EL (cell line): ENCODE data around the gene TPP1.

Experiments
- DNase-seq: peaks from one replicate; pipeline ENCODE4 v3.0.0-alpha.2; 2016

Gene TPP1

DNA sequence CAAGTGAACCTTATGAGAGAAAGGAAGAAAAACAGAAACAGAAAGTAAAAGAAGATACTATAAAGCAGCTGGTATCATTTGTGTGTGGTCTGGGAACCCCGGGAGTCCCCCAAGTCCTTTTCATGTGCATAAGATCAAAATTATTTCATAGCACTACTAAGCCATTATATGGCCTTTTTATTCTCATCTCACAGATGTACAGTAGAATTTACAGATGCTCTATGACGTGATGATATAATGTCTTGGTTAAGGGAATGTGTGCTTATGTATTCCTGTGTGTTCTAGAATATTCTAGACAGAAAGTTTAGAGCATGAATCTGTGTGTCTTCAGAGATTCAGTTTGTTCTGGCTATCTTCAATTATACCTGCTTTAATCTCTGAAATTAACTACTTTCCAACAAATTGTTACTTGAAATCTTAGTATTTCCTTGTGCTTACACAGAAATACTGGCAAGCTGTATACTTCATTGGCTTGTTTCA lies 8.6 kb upstream of the TPP1 start:
- DNase-seq: no peak

DNA sequence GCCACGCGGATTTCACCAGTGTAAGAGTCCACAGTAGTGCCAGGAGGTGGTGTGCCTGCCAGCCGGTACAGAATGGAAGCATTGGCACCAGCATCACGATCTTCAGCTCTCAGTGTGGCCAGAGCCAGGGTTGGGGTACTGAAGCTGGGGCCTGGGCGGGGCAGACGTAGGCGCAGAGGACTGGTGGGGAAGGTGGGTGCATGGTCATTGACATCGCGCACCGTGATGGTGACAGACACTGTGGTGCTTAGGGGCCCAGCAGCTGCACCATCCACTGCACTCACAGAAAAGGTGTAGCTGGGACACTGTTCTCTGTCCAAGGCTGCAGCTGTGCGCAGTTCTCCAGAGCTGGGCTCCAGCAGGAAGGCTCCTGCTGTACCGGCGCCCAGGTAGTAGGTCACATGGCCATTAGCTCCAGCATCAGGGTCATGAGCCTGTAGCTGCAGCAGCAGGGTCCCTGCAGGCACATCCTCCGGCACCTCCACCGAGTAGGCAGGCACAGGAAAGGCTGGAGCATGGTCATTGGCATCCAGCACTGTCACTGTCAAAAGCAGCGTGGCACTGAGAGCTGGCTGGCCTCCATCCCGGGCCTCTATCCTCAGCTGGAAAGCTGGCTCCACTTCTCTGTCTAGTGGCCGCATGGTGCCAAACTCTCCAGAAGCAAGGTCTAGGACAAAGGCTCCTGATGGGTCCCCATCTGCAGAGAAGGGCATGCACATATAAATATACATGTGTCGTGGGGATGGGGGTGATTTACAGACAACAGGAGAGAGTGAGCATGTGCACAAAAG lies 7.9 kb upstream of the TPP1 start:
- DNase-seq: no peak

DNA sequence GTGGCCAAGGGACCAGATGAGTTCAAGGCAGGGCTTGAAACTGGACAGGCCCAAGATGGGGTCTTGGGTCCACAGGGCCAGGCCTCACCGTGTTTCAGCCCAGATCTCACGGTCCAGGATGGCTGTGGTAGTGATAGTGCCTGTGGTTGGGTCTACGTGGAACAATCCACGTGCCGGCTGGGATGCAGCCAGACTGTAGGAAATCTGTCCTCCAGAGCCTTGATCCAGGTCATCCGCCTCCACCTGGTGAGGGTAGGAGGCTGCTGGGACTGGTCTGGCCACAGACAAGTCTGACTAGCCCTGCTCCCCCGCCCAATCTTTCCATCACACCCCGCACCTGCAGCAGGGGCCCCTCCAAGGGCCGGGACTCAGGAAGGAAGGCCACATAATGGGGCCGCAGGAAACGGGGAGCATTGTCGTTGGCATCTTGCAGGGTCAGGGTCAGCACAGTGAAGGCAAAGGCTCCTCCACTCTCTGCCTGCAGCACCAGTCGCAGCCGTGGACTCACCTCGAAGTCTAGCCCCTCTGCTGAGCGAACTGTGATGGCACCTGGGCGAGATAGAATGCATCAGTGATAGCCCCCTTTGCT lies 6.7 kb upstream of the TPP1 start:
- no peak for DNase-seq

DNA sequence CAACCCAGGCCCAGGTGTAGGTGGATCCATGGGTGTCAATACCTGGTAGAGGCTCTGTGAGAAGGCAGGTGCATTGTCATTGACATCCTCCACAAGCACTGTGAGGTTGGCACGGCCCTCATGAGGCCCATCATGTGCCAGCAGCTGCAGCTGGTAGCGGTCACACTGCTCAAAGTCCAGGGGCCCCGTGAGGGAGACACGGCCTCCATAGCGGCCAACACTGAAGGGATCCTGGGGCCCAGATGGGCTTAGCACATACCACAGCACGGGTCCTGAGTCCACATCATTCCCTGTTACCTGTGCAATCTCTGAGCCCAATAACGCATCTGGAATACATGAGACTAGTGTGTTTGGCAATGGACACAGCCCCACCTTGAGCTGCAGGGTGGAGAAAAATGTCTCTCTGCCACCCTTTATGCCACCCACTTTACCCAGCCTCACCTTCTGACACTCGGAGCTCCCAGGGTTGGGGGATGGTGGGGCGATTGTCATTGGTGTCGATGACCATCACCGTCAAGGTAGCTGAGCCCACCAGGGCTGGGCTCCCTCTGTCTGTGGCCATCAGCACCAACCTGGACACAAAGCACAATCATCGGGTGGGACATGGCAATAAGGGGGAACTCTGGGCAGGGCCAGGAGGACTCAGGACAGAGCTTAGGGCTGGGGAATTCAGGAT lies 6.1 kb upstream of the TPP1 start:
- no peak for DNase-seq

DNA sequence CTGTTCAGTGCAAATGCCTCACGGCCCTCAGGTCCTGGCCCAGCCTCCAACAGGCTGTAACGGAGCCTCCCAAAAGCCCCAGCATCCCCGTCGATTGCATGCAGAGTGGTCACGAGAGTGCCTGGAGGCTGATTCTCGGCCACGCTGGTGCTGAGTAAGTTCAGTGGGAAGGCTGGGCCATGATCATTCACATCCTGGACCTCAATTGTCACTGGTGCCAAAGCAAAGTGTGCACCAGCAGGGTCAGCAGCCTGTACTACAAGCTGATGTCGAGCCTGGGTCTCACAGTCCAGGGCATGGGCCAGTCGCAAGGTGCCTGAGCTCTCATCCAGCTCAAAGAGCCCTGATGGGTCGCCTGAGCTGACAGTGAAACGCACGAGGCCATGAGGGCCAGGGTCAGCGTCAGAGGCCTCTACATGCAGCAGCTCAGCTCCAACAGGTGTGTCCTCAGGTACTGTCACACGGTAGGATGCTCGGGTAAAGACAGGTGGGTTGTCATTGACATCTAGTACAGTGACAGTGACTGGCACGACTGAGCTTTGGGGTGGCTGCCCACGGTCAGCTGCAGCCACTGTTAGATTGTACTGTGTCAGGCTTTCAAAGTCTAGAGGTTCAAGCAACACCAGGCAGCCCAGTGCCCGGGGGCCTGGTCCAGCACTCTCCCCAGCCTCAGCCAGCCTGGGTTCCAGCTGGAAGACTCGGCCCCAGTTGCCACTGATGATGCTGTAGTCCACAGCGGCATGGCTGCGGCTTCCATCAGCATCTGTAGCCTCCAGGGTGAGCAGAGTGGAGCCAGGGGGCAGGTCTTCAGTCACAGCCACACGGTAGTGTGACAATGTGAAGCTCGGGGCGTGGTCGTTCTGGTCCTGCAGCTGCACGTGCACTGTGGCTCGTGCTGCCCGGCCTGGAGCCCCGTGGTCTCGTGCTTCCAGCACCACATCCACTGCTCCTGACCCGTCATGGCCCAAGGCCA lies 4.5 kb upstream of the TPP1 start:
- no peak for DNase-seq

DNA sequence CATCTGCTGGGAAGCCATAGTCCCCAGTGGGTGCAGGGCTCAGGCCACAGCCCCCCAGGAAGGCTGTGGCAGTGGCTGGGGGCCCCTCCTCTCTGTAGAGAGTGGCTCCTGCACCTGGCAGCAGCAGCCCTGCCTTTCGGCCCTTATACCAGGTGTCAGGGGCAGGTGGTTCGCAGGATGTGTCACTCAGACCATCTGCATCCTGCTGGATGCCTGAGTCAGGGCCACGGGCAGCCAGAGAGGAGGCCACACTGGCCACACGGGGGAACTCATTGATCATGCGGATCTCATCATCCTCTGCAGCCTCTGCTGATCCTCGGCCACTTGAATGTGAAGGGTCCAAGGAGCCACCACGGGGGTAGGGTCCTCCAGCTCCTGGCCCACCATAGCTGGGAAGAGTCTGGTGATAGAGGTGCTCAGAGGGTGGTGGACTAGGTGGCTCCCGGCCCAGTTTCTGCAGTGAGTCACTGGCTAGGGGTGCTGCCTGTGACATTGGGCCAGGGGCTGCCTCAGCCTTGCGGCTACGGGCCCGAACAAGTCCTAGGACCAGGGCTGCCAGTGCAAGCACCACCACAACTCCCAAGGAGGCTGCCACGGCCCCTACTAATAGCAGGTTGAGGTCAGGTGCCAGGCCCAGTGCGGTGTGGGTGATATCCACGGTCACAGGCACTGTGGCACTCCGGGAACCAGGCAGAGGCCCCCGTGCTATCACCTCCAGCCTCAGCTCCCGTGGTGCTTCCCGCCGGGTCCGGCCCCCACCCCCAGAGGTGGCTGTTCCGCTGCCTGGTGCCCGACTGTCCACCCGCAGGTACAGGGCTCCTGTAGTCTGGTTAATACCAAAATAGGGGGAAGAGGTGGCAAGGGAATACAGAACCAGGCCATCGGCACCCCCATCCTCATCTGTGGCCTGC lies 3.3 kb upstream of the TPP1 start:
- DNase-seq: no peak

DNA sequence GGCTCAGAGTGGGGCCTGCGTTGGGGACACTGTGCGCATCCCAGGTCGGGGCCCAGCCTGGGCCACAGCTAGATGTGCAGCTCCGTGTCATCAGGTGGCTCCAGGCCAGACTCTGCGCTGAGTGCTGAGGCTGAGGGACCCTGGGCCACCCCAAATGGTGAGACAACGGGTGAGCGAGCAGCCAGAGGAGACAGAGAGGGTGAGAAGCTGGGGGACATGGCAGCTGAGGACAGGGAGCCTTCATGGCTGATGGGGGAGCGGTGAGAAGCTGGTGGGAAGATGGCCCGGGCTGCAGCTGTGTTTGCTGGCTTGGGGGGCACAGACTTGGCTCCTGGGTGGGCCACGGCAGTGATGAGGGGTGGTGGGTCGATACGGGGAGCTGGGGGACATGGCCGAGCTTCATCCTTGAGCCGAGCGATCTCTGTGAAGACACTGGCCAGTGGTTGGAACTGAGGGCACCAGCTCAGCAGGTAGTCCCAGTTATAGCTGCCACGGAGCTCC lies 2.5 kb upstream of the TPP1 start:
- no peak for DNase-seq

DNA sequence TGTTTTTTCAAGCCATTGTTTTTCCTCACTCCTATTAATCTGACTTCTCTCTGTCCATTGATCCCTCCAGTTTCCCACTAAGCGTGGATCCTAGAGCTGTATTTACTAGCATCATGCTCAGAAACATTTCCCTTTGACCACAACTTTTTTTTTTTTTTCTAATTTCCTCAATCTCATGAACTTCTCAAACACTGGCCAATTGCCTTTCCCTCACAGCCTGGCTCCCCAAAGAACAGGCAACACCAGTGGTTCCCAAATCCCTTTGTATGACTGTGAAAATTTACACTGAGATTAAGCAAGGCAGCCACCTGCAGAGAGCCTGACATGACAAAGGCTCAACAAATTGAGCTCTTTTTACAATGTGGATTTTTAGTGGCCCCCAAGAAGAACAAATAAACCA lies 1.4 kb upstream of the TPP1 start:
- DNase-seq: no peak

DNA sequence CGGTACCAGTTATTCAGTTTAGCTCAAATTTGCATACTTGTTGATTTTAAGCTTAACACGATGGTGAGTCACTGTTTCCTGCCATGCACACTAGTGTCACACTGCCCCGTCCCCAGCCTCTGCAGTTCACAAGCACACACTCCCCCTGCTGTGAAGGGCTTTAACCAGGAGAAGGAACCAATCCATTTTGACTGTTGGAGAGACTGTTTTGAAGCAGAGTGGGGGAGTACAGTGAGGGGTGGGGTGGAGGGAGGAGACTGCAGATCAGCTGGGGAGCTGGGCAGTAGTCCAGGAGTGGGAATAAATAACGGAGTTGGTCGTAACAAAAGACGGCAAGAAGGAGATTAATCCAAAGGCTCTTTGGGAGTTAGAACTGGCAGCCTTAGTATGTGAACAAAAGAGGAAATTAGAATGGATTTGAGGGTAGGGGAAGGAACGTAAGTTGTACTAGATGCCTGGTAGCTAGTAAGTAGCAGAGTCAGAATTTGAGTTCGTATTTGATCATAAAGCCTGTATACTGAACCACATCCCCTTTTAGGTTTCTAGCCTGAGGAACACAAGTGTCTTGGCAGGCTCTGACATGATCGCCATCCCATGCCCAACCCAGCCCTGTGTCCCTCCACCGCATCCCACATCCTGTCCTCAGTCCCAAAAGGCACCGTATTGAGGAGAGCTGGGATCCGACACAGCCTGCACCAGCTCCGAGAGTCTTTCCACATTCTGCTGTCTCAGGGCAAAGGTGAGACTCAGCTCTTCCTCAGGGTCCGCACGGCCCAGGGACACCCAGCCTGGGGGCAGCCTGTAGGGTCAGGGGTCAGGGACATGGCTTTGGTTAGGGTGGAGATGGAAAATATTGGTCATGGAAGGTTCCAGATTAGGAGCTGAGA lies 862 bp downstream of the TPP1 start:
- peak; percentile 72 for DNase-seq

DNA sequence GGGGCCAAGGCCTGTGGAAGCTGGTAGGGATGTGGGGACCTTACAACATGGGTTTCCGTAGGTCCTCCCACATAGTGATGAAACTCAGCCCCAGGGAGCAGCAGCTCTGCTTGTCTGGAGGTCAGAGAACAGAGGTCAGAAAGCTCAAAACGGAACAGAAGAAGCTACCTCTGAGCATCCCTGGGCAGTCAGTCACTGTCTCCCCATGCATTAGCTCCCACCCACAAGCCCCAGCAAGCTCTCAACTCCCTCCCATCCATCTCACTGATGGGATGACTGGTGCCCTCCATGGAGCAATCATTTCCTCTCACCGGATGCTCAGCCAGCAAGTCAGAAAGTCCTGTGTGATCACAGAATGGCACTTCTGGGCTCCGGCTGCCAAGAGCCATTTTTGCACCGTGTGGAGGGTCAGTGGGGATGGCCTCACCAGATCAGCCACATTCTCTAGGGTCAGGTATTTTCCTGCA lies 1.9 kb downstream of the TPP1 start:
- peak; percentile 40 for DNase-seq

DNA sequence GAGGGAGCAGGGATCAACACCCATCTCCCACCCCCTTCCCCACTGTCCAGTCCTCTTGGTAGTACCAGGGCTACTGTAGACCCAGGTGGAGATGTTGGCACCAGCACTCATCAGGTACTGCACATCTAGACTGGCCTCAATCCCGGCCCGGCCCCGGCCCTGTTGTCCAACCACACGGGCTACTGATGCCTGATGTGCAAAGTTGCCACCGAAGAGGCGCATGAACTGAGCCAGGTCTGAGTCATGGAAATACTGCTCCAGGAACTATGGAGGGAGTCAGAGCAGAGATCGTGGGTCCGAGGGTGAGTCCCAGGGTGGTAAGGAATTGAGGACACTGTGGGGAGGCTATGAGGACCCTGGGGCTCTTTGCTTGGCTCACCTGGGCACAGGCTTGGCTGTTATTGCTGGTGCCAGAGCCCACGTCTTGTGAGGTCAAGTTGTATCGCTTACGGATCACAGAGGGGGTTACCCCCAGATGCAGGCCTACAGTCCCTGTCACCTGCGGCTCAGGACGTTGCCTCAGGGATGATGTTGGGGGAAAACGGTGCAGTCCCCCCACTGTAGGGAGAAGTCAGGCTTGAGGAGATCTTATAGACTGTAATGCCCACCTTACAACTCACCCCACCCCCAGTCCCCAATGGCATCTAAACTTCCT lies 2.5 kb downstream of the TPP1 start:
- no peak for DNase-seq

DNA sequence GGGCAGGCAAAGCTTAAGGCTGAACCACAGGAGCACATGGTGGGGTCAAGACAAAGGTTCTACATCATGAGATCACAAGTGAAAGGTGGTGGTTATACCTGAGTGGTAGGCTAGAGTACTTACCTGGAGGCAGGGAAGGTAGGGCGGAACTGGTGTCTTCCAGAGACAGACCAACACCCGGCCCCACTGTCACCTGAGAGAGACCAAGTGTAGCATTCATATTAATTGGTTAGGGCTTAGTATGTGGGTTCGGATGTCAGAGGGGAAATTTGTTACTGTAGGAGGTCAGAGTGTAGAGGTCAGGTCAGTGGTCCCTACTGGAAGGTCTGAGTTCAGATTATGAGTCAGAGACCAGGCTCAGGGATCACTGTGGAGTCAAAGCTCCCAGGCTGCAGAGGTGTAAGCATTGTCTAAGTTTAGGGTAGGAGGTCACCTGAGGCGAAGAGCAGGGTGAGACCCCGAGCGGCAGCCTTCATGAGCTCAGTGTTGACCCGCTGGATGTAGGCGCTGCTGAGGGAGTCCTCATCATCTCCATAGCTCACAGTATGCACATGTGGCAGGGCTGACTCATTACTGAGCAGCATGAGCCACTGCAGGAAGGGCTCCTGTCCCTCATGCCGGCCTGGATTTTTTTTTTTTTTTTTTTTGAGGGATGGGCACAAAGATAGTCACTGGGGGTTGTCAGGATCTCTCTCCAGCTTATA lies 3.2 kb downstream of the TPP1 start:
- peak; percentile 66 for DNase-seq

DNA sequence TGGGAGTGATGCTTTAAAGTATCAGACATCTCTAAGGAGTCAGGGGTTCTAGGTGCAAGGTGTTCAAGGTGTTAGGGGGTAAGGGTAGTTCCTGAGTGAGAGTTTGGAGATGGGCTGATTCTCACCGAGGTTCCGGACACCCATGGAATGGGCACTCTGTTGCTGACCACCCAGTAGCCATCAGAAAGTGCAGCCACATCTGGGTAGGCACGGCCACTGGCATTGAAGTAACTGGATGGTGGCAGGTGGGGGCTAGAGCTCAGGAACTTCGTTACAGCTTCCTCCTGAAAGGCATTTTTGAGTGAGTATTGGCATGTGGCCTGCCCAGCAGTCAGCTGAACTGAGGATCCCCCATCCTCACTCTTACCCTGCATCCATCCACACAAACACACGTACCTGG lies 4.2 kb downstream of the TPP1 start:
- DNase-seq: no peak

DNA sequence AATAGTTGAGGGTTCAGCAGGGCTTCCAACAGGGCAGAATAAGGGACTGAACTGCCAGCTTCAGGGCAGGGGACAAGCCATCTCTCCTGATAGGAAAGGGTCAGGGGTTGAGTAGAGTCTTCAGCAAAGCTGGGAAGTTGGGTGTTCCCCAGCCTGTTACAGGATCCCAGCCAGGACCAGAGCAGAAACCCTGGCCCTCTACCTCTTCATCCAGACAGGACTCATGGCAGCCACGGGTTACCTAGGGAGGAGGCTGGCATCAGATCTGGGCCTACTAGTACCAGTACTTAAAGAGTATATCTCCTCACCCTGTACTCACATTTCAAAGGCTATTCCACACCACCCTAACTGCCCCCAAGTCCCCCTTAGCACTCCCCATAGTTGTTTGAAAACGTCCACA lies 4.8 kb downstream of the TPP1 start:
- no peak for DNase-seq

DNA sequence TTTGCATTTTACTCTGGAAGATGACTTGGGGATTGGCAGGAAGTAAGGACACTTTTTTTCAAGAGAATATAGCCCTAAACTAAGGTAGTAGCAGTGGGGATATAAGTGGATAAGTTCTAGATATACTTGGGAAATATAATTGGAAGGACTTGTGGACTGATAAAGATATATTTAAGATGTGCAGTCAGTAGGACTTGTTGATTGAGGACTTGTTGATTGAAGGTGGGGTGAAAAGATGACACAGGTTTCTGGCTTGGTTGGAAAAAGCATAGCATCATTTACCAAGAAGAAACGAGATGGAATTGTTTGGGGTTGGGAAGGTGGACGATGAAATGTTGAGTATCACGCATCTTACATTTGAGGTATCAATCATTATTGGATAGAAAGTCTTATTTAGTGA lies 5.7 kb downstream of the TPP1 start:
- DNase-seq: no peak

DNA sequence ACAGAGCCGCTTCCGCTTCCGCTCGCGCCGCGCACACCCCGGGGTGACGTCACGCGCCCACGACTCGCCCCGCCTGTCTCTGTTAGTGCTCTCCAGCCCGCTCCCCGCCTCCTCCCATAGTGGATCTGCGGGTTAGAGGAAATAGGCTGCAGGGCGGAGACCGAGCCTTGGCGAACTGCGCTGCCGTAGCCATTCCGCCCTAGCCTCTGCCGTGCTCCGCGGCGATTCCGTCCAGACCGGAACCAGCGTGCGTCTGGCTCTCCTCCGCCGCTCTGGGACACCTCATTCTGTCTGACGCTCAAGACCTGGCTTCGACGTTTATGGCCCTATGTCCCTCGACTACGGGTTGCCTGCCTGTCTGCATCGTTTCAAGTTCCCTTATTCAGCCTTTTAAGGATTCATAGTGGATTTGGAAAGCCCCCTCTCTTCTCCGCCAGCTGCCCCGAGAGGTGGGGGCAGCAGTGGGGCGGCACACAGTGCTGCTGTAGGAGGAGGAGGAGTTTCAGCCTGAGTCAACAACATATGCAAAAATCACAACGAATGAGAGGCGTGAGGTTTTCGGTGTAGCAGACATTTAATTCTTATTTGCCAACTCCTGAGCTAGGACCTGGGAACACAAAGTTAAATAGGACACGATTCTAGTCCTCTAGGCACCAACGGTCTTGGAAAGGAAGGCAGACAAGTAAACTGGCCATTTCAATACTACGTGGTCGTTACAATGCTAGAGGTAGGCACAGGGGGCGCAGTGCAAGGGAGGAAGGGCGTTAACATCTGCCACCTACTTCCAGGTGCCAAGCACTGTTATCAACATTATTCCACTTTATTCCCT lies 6.8 kb downstream of the TPP1 start, which contains the start of gene TAF10:
Gene TAF10, minus strand, starts transcription at position 4 of the 829 bp plus-strand sequence. CDS start 27 bp downstream, outside the sequence.
- DNase-seq: peak; percentile 97

DNA sequence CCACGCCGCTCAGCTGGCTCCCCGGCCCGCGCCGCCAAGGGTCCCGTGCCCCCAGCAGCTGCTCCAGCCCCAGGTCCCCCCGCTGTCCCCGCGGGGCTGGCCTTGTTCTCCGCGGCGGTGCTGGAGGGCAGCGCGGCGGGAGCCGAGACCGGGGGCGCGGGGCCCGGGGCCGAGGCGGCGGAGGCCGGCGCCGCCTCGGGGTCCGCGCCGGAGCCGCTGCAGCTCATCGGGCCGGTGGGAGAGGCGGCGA lies 7.3 kb downstream of the TPP1 start:
- DNase-seq: no peak
